ENCODE data around the gene CTSC.
"Not testable (repeated sequence)": the region's sequence is repeated elsewhere in the genome, so short reads cannot be mapped to it uniquely, and the experiment has no call there.

CTSC gene

DNA sequence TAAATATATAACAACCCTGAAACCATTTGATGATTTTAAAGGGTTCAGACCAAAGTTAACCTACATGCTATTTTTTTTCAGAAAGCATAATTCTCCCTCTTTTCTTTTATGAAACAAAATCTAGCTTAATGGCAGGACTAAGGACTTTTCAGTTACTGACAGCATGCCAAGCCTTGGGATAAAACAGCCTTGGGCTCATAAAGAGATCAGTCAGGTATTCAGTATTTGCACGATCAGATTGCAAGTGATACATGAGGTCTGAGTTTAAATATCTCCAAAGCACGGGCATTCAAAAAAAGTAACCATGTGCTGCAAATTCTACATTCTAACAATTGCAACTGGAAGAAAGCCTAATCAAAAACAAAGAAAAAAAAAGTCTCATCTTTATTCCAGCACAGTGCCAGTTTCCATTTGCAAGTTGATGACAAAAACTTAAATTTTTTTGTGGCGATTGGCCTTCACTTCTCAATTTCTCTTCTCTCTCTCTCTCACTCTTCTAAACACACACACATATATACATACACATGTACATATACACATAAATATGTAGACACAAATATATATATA, 60.1 kb downstream of the CTSC start:
- no peak for DNase-seq

GRCh38 chr11:88275636-88276035, 61.9 kb downstream of the CTSC start:
- no peak for DNase-seq

DNA sequence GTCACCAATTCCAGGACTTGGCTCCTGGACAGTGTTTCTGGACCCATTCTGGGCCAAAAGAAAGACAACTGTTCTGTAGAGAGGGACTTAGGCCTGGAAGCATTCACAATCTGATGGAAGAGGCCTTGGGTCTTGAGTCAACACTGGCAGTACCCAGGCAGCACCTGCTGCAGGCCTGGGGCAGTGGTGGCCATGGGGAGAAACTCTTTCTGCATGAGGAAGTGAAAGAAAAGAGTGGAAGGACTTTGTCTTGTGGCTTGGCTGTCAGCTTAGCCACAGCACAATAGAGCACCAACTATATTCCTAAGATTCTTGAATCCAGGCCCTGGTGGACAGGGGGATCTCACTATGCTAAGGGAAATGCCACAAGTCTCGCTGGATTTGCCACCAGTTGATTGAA, 70.6 kb downstream of the CTSC start:
- no peak for DNase-seq

GRCh38 chr11:88266157-88266556, 71.4 kb downstream of the CTSC start:
- no peak for DNase-seq

DNA sequence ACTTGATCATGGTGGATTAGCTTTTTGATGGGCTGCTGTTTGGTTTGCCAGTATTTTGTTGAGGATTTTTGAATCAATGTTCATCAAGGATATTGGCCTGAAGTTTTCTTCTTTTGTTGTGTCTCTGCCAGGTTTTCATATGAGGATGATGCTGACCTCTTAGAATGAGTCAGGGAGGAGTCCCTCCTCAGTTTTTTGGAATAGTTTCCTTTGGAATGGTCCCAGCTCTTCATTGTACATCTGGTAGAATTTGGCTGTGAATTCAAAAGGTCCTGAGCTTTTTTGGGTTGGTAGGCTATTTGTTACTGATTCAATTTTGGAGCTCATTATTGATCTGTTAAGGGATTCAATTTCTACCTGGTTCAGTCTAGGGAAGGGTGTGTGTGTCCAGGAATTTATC, 78.1 kb downstream of the CTSC start:
- no peak for DNase-seq

DNA sequence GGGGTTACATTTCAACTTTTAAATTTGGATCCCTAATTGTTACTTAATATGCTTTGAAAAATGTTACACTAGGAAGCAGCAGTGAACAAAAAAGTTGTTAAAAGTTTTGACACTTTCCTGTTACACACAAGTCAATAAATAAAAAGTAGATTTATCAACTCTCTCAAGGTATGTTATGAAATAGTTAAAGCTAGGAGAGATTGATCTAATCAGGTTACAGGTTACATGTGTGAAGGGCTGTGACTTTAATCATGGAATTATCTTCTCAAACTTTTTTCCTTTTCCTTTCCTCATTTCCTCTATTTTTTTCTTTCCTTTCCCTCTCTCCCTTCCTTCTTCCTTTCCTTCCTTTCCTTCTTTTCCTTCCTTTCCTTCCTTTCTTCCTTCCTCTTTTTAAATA, 85.3 kb downstream of the CTSC start:
- DNase-seq, result no peak

- no peak for DNase-seq
Observed at GRCh38 chr11:88250566-88251242, 86.8 kb downstream of the CTSC start.

GRCh38 chr11:88249706-88250105, 87.8 kb downstream of the CTSC start:
- no peak for DNase-seq

- no peak for DNase-seq
Observed at GRCh38 chr11:88246696-88247095, 90.8 kb downstream of the CTSC start.

DNA sequence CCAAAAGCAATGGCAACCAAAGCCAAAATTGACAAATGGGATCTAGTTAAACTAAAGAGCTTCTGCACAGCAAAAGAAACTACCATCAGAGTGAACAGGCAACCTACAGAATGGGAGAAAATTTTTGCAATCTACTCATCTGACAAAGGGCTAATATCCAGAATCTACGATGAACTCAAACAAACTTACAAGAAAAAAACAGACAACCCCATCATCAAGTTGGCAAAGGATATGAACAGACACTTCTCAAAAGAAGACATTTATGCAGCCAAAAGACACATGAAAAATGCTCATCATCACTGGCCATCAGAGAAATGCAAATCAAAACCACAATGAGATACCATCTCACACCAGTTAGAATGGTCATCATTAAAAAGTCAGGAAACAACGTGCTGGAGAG, 92.0 kb downstream of the CTSC start:
- DNase-seq, result not testable (repeated sequence)

Data from NCI-H82 (cell line).